ENCODE measurements around the gene AOPEP.

Gene AOPEP

GRCh38 chr9:94869415-94869843 lies 142.9 kb downstream of the AOPEP start:
- in situ Hi-C loops (cut with MboI; ENCODE audit: low pct_unique_long_range_greater_than_20kb, low sequenced_read_pairs, unreplicated experiment), result no loop called here
- DNase-seq (ENCODE audit: low spot score), result no peak

DNA sequence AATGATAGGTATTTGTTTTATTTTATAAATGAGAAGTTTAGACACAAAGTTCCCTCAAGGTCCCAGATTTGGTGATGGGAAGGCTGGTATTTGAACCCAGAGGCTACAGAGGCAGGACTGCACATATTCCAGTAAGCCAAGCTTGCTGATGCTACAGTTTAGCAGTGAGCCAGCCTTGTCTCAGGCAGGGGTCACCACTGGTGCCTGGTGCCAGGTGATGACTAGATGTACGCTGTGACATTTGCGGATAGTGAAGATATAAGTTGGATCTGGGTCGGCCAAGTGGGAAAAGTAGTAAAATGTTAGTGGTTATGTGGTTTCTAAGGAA lies 143.9 kb downstream of the AOPEP start:
- in situ Hi-C loops (cut with MboI; ENCODE audit: low pct_unique_long_range_greater_than_20kb, low sequenced_read_pairs, unreplicated experiment), result no loop called here
- no peak for TF ChIP-seq CTCF (IDR thresholded peaks at IDR 0.05; ENCODE audit: extremely low read depth, insufficient read depth, missing control alignments)
- no peak for DNase-seq (ENCODE audit: low spot score)

More at GRCh38 chr9:94869415-94869843, 142.9 kb downstream of the AOPEP start:
- no peak for TF ChIP-seq CTCF (IDR thresholded peaks at IDR 0.05; ENCODE audit: extremely low read depth, insufficient read depth, missing control alignments)

GRCh38 chr9:94870793-94871558 lies 144.5 kb downstream of the AOPEP start:
- DNase-seq (ENCODE audit: low spot score), result no peak
- TF ChIP-seq CTCF (IDR thresholded peaks at IDR 0.05; ENCODE audit: extremely low read depth, insufficient read depth, missing control alignments), result no peak
- in situ Hi-C loops (cut with MboI; ENCODE audit: low pct_unique_long_range_greater_than_20kb, low sequenced_read_pairs, unreplicated experiment), result no loop called here

GRCh38 chr9:94872083-94872833 lies 145.8 kb downstream of the AOPEP start:
- no peak for DNase-seq (ENCODE audit: low spot score)
- in situ Hi-C loops (cut with MboI; ENCODE audit: low pct_unique_long_range_greater_than_20kb, low sequenced_read_pairs, unreplicated experiment), result no loop called here
- no peak for TF ChIP-seq CTCF (IDR thresholded peaks at IDR 0.05; ENCODE audit: extremely low read depth, insufficient read depth, missing control alignments)

DNA sequence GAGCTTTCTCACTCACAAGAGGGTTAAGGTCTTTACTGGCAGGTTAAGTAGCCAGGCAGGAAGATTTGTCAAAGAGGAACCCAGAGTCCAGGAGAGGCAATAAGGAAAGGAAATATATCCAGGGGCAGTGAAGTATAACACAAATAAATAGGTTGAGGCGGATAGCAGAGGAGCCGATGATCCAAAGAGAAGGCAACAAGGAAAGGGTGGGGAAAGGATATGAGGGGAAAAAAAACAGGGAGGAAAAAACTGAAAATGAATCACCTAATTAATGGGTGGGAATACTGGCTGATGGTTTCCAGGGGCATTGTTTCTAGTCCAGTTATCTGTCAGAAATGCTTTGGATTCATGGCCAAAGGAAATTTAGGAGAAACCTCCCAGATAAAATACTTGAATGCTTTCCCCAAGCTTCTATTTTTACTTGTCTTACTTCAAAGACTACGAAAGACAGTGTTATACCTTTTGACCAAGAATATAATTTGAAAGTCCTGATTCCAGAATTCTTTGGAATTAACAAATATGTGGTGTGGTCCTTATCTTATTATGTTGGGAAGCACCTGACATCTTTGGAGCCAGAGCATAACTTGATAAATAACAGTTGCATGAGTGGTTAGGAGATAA lies 146.5 kb downstream of the AOPEP start:
- DNase-seq (ENCODE audit: low spot score), result no peak
- in situ Hi-C loops (cut with MboI; ENCODE audit: low pct_unique_long_range_greater_than_20kb, low sequenced_read_pairs, unreplicated experiment), result no loop called here

More for the DNA sequence above, 146.5 kb downstream of the AOPEP start:
- no peak for TF ChIP-seq CTCF (IDR thresholded peaks at IDR 0.05; ENCODE audit: extremely low read depth, insufficient read depth, missing control alignments)

All from GM13977 (cell line).